GM23338 (cell line): Measurements from ENCODE around the gene POU3F2. TPM values are rescaled to one million over a fixed set of nuclear protein-coding genes. Genes with fewer than 3 reads are reported as not detected.

Source experiments
- ATAC-seq: fragments of 200-7000 bp; cut with Tn5 transposase; 3 replicates; pipeline ENCODE4 v1.9.1; 2020
- DNase-seq: peaks from one replicate; pipeline ENCODE4 v3.0.0-alpha.2; 2015; ENCODE audit warnings: low spot score
- H2AFZ ChIP-seq: fragments of 200-600 bp; sonication (generic); 2 replicates; pipeline ENCODE4 v1.8.0; 2016; ENCODE audit warnings: antibody characterized with exemption, mild to moderate bottlenecking, moderate library complexity
- H3F3A ChIP-seq: fragments of 200-600 bp; sonication (generic); replicated peaks from 2 replicates; pipeline ENCODE4 v1.8.0; 2017; ENCODE audit warnings: antibody characterized with exemption, mixed run types, low read depth
- H3K27ac ChIP-seq: fragments of 200-600 bp; sonication (generic); 2 replicates; pipeline ENCODE4 v1.6.1; 2016; ENCODE audit warnings: low read depth
- H3K27me3 ChIP-seq: fragments of 200-600 bp; sonication (generic); 2 replicates; pipeline ENCODE4 v1.8.0; 2016; ENCODE audit warnings: mild to moderate bottlenecking, mixed run types, moderate library complexity; ENCODE audit not compliant: insufficient read depth
- H3K36me3 ChIP-seq: fragments of 200-600 bp; sonication (generic); 2 replicates; pipeline ENCODE4 v1.8.0; 2016; ENCODE audit warnings: mild to moderate bottlenecking; ENCODE audit not compliant: insufficient read depth
- H3K4me1 ChIP-seq: fragments of 200-600 bp; sonication (generic); 2 replicates; pipeline ENCODE4 v1.8.0; 2016; ENCODE audit warnings: mild to moderate bottlenecking, moderate library complexity; ENCODE audit not compliant: insufficient read depth
- H3K4me2 ChIP-seq: fragments of 200-600 bp; sonication (generic); 2 replicates; pipeline ENCODE4 v1.7.1; 2017; ENCODE audit warnings: mixed run types
- H3K4me3 ChIP-seq: fragments of 200-600 bp; sonication (generic); 2 replicates; pipeline ENCODE4 v1.6.1; 2016; ENCODE audit warnings: mixed run types
- H3K79me2 ChIP-seq: fragments of 200-600 bp; sonication (generic); replicated peaks from 2 replicates; pipeline ENCODE4 v1.8.0; 2017; ENCODE audit warnings: mild to moderate bottlenecking; ENCODE audit not compliant: insufficient read depth
- H3K9me2 ChIP-seq: fragments of 200-600 bp; sonication (generic); 2 replicates; pipeline ENCODE4 v1.8.0; 2017; ENCODE audit not compliant: insufficient read depth
- H4K20me1 ChIP-seq: fragments of 200-600 bp; sonication (generic); replicated peaks from 2 replicates; pipeline ENCODE4 v1.8.0; 2017; ENCODE audit warnings: mild to moderate bottlenecking; ENCODE audit not compliant: insufficient read depth
- H3K27ac Mint-ChIP-seq: 2 replicates; pipeline ENCODE4 v1.8.0; 2020; ENCODE audit warnings: inconsistent platforms, mild to moderate bottlenecking, moderate library complexity, mixed read lengths
- H3K27me3 Mint-ChIP-seq: 3 replicates; pipeline ENCODE4 v1.8.0; 2022; ENCODE audit warnings: low read depth, mild to moderate bottlenecking, moderate library complexity, mixed read lengths, inconsistent platforms; ENCODE audit not compliant: insufficient read depth, poor library complexity
- H3K36me3 Mint-ChIP-seq: 3 replicates; pipeline ENCODE4 v1.8.0; 2021; ENCODE audit warnings: low read depth, mild to moderate bottlenecking, inconsistent platforms, moderate library complexity, mixed read lengths
- H3K4me1 Mint-ChIP-seq: 3 replicates; pipeline ENCODE4 v1.8.0; 2020; ENCODE audit warnings: mild to moderate bottlenecking, inconsistent platforms, mixed read lengths
- H3K4me3 Mint-ChIP-seq: 3 replicates; pipeline ENCODE4 v1.8.0; 2021; ENCODE audit warnings: moderate library complexity, mild to moderate bottlenecking, inconsistent platforms, mixed read lengths
- H3K9me3 Mint-ChIP-seq: 3 replicates; pipeline ENCODE4 v1.8.0; 2020; ENCODE audit warnings: moderate library complexity, mild to moderate bottlenecking, inconsistent platforms, mixed read lengths
- EZH2 ChIP-seq: fragments of 200-600 bp; sonication (generic); IDR thresholded peaks from one replicate; pipeline ENCODE4 v1.8.0; 2017; ENCODE audit warnings: antibody characterized with exemption, mild to moderate bottlenecking, low read depth; ENCODE audit not compliant: unreplicated experiment
- EZH2phosphoT487 ChIP-seq: fragments of 200-600 bp; sonication (generic); IDR thresholded peaks from one replicate; pipeline ENCODE4 v1.8.1; 2018; ENCODE audit warnings: antibody characterized with exemption; ENCODE audit not compliant: unreplicated experiment
- JUNB ChIP-seq: IDR thresholded peaks from one replicate; pipeline ENCODE4 v1.6.1; 2016; ENCODE audit warnings: antibody characterized with exemption; ENCODE audit not compliant: unreplicated experiment
- STAT1 ChIP-seq: IDR thresholded peaks from one replicate; pipeline ENCODE4 v1.6.1; 2016; ENCODE audit warnings: antibody characterized with exemption; ENCODE audit not compliant: unreplicated experiment
- polyA plus RNA-seq: library from polyadenylated mRNA; unstranded; fragments of >200 nt; fragmentation: Nextera tagmentation; extraction: Ambion mirVana; gene quantifications from 2 replicates; pipeline ENCODE4 v1.2.1, GENCODE V29; 2016
- total RNA-seq: library from RNA; depleted of rRNA; stranded (reverse); fragments of >200 nt; shearing (Covaris generic); gene quantifications from 2 replicates; pipeline ENCODE4 v1.2.3, GENCODE V29; 2014
- TF ChIP-seq, protein P1 (sequence below): fragments of 250-450 bp; sonication (Bioruptor Pico); IDR thresholded peaks from 2 replicates; pipeline ENCODE4 v1.5.0; 2020; ENCODE audit warnings: mild to moderate bottlenecking, moderate library complexity
- TF ChIP-seq, protein P2 (sequence below), 2 experiments: fragments of 200-600 bp in 1 of 2; sonication (generic) in 1 of 2; conservative IDR thresholded peaks; 2 replicates each; pipeline versions ENCODE4 v1.5.1 to v1.6.1; 2016 to 2017; ENCODE audit warnings: antibody characterized with exemption in 2 of 2, low read depth in 2 of 2, mild to moderate bottlenecking in 2 of 2, moderate library complexity in 1 of 2

POU3F2 gene
- total and polyA plus RNA-seq, 2 experiments from 2014 or later, result 0.26 to 0.76 TPM

DNA sequence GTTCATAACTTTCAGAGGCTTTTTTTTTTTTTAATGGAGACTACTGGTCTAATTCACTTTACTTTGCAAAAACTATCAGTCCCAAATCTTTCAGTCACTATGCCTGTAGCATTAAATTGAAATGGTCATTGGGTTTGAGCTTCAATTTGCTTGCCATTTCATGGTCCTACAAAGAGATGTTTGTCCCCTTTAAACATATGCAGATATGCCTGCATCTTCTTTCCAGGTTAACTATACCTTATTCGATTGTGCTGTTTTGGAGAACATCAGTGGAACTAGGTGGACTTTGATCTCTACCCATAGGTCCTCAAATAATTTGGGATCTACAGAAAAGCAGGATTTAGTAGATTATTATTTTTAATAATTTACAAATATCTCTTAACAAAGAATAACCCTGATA lies 4.6 kb downstream of the POU3F2 start:
- Histone ChIP-seq H3K27me3 (peaks cover 96% of the 10 kb centered on the region), H3K9me2 (no peaks in the 10 kb centered on the region), H3K4me1 (peaks cover 68% of the 10 kb centered on the region), H3K36me3 (no peaks in the 10 kb centered on the region), H3K79me2 (no peaks in the 10 kb centered on the region), H4K20me1 (no peaks in the 10 kb centered on the region), H3K4me3 (no peak overlapping the region), H3K27ac (no peak overlapping the region), H3F3A (peaks cover 14% of the 10 kb centered on the region; the same call in 1 of the 2 replicates), H3K4me2 (no peak overlapping the region), H2AFZ (no peak overlapping the region)
- no peak overlapping the region for H3K4me3 Mint-ChIP-seq
- no peak for ATAC-seq
- no peak for DNase-seq
- no peak overlapping the region for H3K27ac Mint-ChIP-seq
- peaks cover 46% of the 10 kb centered on the region for H3K4me1 Mint-ChIP-seq
- H3K9me3 Mint-ChIP-seq, result no peaks in the 10 kb centered on the region; the same call in 1 of the 3 replicates
- H3K27me3 Mint-ChIP-seq, result peaks cover 89% of the 10 kb centered on the region
- no peak for TF ChIP-seq JUNB
- TF ChIP-seq EZH2, result peak; percentile 9
- no peak for TF ChIP-seq EZH2phosphoT487
- no peaks in the 10 kb centered on the region for H3K36me3 Mint-ChIP-seq

GRCh38 chr6:98839781-98840361 lies 5.5 kb downstream of the POU3F2 start:
- Mint-ChIP-seq H3K4me1 (peaks cover 54% of the 10 kb centered on the region), H3K27me3 (peaks cover 90% of the 10 kb centered on the region), H3K9me3 (no peaks in the 10 kb centered on the region; the same call in 1 of the 3 replicates), H3K27ac (no peak overlapping the region), H3K36me3 (no peaks in the 10 kb centered on the region), H3K4me3 (no peak overlapping the region)
- peaks cover 13% of the 10 kb centered on the region; the same call in 1 of the 2 replicates for H3F3A ChIP-seq
- peaks cover 77% of the 10 kb centered on the region for H3K4me1 ChIP-seq
- H3K4me2 ChIP-seq, result peak overlapping the region; percentile 17; the same call in 1 of the 2 replicates
- no peak overlapping the region for H2AFZ ChIP-seq
- H3K9me2 ChIP-seq, result no peaks in the 10 kb centered on the region
- no peak for ATAC-seq
- H3K4me3 ChIP-seq, result no peak overlapping the region
- no peaks in the 10 kb centered on the region for H3K79me2 ChIP-seq
- DNase-seq, result peak; percentile 60
- H4K20me1 ChIP-seq, result no peaks in the 10 kb centered on the region
- TF ChIP-seq STAT1, result no peak
- TF ChIP-seq, protein P1, sequence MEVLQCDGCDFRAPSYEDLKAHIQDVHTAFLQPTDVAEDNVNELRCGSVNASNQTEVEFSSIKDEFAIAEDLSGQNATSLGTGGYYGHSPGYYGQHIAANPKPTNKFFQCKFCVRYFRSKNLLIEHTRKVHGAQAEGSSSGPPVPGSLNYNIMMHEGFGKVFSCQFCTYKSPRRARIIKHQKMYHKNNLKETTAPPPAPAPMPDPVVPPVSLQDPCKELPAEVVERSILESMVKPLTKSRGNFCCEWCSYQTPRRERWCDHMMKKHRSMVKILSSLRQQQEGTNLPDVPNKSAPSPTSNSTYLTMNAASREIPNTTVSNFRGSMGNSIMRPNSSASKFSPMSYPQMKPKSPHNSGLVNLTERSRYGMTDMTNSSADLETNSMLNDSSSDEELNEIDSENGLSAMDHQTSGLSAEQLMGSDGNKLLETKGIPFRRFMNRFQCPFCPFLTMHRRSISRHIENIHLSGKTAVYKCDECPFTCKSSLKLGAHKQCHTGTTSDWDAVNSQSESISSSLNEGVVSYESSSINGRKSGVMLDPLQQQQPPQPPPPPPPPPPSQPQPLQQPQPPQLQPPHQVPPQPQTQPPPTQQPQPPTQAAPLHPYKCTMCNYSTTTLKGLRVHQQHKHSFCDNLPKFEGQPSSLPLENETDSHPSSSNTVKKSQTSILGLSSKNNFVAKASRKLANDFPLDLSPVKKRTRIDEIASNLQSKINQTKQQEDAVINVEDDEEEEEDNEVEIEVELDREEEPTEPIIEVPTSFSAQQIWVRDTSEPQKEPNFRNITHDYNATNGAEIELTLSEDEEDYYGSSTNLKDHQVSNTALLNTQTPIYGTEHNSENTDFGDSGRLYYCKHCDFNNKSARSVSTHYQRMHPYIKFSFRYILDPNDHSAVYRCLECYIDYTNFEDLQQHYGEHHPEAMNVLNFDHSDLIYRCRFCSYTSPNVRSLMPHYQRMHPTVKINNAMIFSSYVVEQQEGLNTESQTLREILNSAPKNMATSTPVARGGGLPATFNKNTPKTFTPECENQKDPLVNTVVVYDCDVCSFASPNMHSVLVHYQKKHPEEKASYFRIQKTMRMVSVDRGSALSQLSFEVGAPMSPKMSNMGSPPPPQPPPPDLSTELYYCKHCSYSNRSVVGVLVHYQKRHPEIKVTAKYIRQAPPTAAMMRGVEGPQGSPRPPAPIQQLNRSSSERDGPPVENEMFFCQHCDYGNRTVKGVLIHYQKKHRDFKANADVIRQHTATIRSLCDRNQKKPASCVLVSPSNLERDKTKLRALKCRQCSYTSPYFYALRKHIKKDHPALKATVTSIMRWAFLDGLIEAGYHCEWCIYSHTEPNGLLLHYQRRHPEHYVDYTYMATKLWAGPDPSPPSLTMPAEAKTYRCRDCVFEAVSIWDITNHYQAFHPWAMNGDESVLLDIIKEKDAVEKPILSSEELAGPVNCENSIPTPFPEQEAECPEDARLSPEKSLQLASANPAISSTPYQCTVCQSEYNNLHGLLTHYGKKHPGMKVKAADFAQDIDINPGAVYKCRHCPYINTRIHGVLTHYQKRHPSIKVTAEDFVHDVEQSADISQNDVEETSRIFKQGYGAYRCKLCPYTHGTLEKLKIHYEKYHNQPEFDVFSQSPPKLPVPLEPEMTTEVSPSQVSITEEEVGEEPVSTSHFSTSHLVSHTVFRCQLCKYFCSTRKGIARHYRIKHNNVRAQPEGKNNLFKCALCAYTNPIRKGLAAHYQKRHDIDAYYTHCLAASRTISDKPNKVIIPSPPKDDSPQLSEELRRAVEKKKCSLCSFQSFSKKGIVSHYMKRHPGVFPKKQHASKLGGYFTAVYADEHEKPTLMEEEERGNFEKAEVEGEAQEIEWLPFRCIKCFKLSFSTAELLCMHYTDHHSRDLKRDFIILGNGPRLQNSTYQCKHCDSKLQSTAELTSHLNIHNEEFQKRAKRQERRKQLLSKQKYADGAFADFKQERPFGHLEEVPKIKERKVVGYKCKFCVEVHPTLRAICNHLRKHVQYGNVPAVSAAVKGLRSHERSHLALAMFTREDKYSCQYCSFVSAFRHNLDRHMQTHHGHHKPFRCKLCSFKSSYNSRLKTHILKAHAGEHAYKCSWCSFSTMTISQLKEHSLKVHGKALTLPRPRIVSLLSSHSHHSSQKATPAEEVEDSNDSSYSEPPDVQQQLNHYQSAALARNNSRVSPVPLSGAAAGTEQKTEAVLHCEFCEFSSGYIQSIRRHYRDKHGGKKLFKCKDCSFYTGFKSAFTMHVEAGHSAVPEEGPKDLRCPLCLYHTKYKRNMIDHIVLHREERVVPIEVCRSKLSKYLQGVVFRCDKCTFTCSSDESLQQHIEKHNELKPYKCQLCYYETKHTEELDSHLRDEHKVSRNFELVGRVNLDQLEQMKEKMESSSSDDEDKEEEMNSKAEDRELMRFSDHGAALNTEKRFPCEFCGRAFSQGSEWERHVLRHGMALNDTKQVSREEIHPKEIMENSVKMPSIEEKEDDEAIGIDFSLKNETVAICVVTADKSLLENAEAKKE (CRISPR knock-in tag), result no peak
- TF ChIP-seq EZH2, result peak; percentile 25
- TF ChIP-seq, protein P2, sequence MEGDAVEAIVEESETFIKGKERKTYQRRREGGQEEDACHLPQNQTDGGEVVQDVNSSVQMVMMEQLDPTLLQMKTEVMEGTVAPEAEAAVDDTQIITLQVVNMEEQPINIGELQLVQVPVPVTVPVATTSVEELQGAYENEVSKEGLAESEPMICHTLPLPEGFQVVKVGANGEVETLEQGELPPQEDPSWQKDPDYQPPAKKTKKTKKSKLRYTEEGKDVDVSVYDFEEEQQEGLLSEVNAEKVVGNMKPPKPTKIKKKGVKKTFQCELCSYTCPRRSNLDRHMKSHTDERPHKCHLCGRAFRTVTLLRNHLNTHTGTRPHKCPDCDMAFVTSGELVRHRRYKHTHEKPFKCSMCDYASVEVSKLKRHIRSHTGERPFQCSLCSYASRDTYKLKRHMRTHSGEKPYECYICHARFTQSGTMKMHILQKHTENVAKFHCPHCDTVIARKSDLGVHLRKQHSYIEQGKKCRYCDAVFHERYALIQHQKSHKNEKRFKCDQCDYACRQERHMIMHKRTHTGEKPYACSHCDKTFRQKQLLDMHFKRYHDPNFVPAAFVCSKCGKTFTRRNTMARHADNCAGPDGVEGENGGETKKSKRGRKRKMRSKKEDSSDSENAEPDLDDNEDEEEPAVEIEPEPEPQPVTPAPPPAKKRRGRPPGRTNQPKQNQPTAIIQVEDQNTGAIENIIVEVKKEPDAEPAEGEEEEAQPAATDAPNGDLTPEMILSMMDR (conservative IDR thresholded peaks at IDR 0.05; ENCODE audit: low read depth in 2 of 2), result peak; percentile 64 to 76
- no peak overlapping the region for H3K27ac ChIP-seq
- H3K36me3 ChIP-seq, result no peaks in the 10 kb centered on the region
- peaks cover 99% of the 10 kb centered on the region for H3K27me3 ChIP-seq
